HEK293 (cell line): ENCODE results near the gene TLR4.

Source experiments
- CTCF ChIP-seq: fragments of 450-650 bp; formaldehyde crosslinking; IDR thresholded peaks from 2 replicates; pipeline ENCODE4 v1.5.1; 2016; ENCODE audit warnings: missing biosample characterization, missing genetic modification characterization
- GLI4 ChIP-seq: fragments of 450-650 bp; formaldehyde crosslinking; IDR thresholded peaks from 2 replicates; pipeline ENCODE4 v1.5.1; 2016; ENCODE audit warnings: missing biosample characterization, missing genetic modification characterization
- KLF17 ChIP-seq: fragments of 450-650 bp; formaldehyde crosslinking; IDR thresholded peaks from 2 replicates; pipeline ENCODE4 v1.5.1; 2016; ENCODE audit warnings: missing biosample characterization, missing genetic modification characterization
- MZF1 ChIP-seq: fragments of 450-650 bp; formaldehyde crosslinking; IDR thresholded peaks from 2 replicates; pipeline ENCODE4 v1.5.1; 2017; ENCODE audit warnings: missing biosample characterization, missing genetic modification characterization, borderline replicate concordance
- REST ChIP-seq: fragments of 450-650 bp; formaldehyde crosslinking; IDR thresholded peaks from 2 replicates; pipeline ENCODE4 v1.5.1; 2016; ENCODE audit warnings: missing biosample characterization, missing genetic modification characterization
- TSHZ1 ChIP-seq: fragments of 450-650 bp; formaldehyde crosslinking; IDR thresholded peaks from 2 replicates; pipeline ENCODE4 v1.5.1; 2016; ENCODE audit warnings: missing biosample characterization, missing genetic modification characterization, borderline replicate concordance
- ZBTB7A ChIP-seq: fragments of 450-650 bp; formaldehyde crosslinking; IDR thresholded peaks from 2 replicates; pipeline ENCODE4 v1.5.1; 2016; ENCODE audit warnings: low read depth, missing biosample characterization, missing genetic modification characterization
- ZFP37 ChIP-seq: fragments of 450-650 bp; formaldehyde crosslinking; IDR thresholded peaks from 2 replicates; pipeline ENCODE4 v1.5.1; 2016; ENCODE audit warnings: missing biosample characterization, missing genetic modification characterization
- ZNF571 ChIP-seq: fragments of 450-650 bp; formaldehyde crosslinking; IDR thresholded peaks from 2 replicates; pipeline ENCODE4 v1.5.0; 2017; ENCODE audit warnings: missing biosample characterization, missing genetic modification characterization

GRCh38 chr9:117664419-117664818, 39.8 kb upstream of the TLR4 start:
- TF ChIP-seq GLI4 (tag by site-specific recombination) (no peak), CTCF (tag by site-specific recombination) (no peak), ZFP37 (no peak), ZBTB7A (tag by site-specific recombination) (no peak), MZF1 (tag by site-specific recombination) (no peak), KLF17 (tag by site-specific recombination) (no peak), REST (tag by site-specific recombination) (no peak), TSHZ1 (tag by site-specific recombination) (no peak), ZNF571 (tag by site-specific recombination) (no peak)
